Parathyroid adenoma (tissue), 2 donors: ENCODE data around the gene PIGU.

Source experiments
- H2AFZ ChIP-seq: fragments of 300-600 bp; sonication (generic); one replicate; pipeline ENCODE4 v1.7.0; 2017; ENCODE audit warnings: antibody characterized with exemption, mild to moderate bottlenecking
- H3K27ac ChIP-seq: fragments of 300-600 bp; sonication (generic); one replicate; pipeline ENCODE4 v1.7.0; 2017
- H3K27me3 ChIP-seq: fragments of 300-600 bp; sonication (generic); one replicate; pipeline ENCODE4 v1.7.0; 2017; ENCODE audit warnings: low read length; ENCODE audit not compliant: control insufficient read depth, insufficient read depth
- H3K36me3 ChIP-seq: fragments of 300-600 bp; sonication (generic); one replicate; pipeline ENCODE4 v1.7.0; 2017; ENCODE audit warnings: low read length; ENCODE audit not compliant: control insufficient read depth, insufficient read depth
- H3K4me1 ChIP-seq: fragments of 300-600 bp; sonication (generic); one replicate; pipeline ENCODE4 v1.7.0; 2017; ENCODE audit warnings: control low read depth
- H3K4me2 ChIP-seq: fragments of 300-600 bp; sonication (generic); one replicate; pipeline ENCODE4 v1.7.0; 2017; ENCODE audit warnings: low read length
- H3K4me3 ChIP-seq: fragments of 300-600 bp; sonication (generic); one replicate; pipeline ENCODE4 v1.7.0; 2017; ENCODE audit warnings: low read depth, low read length
- H3K79me2 ChIP-seq: fragments of 300-600 bp; sonication (generic); one replicate; pipeline ENCODE4 v1.7.0; 2017; ENCODE audit warnings: control low read depth
- H3K9ac ChIP-seq: fragments of 300-600 bp; sonication (generic); one replicate; pipeline ENCODE4 v1.7.0; 2017; ENCODE audit warnings: mild to moderate bottlenecking
- H3K9me3 ChIP-seq: fragments of 300-600 bp; sonication (generic); one replicate; pipeline ENCODE4 v1.7.0; 2017; ENCODE audit warnings: low read length; ENCODE audit not compliant: control insufficient read depth
- CTCF ChIP-seq: fragments of 300-600 bp; sonication (generic); IDR thresholded peaks from one replicate; pipeline ENCODE4 v1.7.0; 2017; ENCODE audit warnings: antibody characterized with exemption, mild to moderate bottlenecking
- donor health status: primary hyperparathyroidism.

Gene PIGU

DNA sequence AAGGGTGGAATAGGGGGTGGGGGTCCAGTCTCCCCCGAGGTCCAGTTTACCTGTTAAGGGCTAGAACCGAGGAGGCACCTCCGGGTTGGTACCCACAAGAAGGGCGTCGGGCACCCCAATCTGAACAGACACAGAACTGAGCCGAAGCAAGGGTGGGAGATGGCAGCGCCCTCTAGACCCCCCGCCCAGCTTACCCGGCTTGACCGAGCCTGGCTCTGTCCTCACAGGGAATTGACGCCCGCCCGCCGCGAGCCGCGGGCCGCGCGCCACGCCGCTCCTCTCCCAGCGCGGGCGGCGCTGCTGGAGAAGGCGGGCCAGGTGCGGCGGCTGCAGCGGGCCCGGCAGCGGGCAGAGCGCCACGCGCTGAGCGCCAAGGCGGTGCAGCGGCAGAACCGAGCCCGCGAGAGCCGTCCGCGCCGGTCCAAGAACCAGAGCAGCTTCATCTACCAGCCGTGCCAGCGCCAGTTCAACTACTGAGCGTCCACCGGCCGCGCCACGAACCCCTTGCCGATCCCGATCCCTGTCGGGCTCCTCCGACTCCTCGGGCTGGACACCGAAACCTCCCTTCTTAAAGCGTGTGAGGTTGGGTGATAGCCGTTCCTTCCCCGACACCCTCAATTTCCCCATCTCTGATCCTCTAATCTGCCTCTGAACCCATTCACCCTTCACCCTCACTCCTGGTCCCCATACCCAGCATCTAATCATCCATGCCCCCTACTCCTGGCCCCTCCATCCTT lies 33.1 kb upstream of the PIGU start:
- peaks cover 16% of the 10 kb centered on the region for H3K4me1 ChIP-seq
- H3K4me3 ChIP-seq: peak overlapping the region; percentile 66
- no peaks in the 10 kb centered on the region for H3K27me3 ChIP-seq
- peak overlapping the region; percentile 92 for H3K27ac ChIP-seq
- H3K9ac ChIP-seq: no peak overlapping the region
- no peaks in the 10 kb centered on the region for H3K9me3 ChIP-seq
- peak; percentile 38 for TF ChIP-seq CTCF
- peak overlapping the region; percentile 98 for H2AFZ ChIP-seq
- peaks cover 2% of the 10 kb centered on the region for H3K79me2 ChIP-seq
- H3K36me3 ChIP-seq: no peaks in the 10 kb centered on the region
- H3K4me2 ChIP-seq: peak overlapping the region; percentile 71

- H2AFZ ChIP-seq: peak overlapping the region; percentile 98
- peak overlapping the region; percentile 66 for H3K4me3 ChIP-seq
- no peaks in the 10 kb centered on the region for H3K27me3 ChIP-seq
- no peaks in the 10 kb centered on the region for H3K9me3 ChIP-seq
- H3K79me2 ChIP-seq: peaks cover 2% of the 10 kb centered on the region
- peaks cover 18% of the 10 kb centered on the region for H3K4me1 ChIP-seq
- H3K4me2 ChIP-seq: peak overlapping the region; percentile 71
- no peak for TF ChIP-seq CTCF
- peak overlapping the region; percentile 92 for H3K27ac ChIP-seq
- H3K9ac ChIP-seq: peak overlapping the region; percentile 57
- no peaks in the 10 kb centered on the region for H3K36me3 ChIP-seq
Observed at GRCh38 chr20:34709044-34709830, 32.3 kb upstream of the PIGU start.

- no peaks in the 10 kb centered on the region for H3K9me3 ChIP-seq
- peak overlapping the region; percentile 71 for H3K4me2 ChIP-seq
- H3K36me3 ChIP-seq: no peaks in the 10 kb centered on the region
- peak; percentile 48 for TF ChIP-seq CTCF
- peak overlapping the region; percentile 66 for H3K4me3 ChIP-seq
- no peaks in the 10 kb centered on the region for H3K27me3 ChIP-seq
- H2AFZ ChIP-seq: peak overlapping the region; percentile 98
- H3K9ac ChIP-seq: no peak overlapping the region
- H3K27ac ChIP-seq: peak overlapping the region; percentile 92
- H3K79me2 ChIP-seq: peaks cover 2% of the 10 kb centered on the region
- peaks cover 19% of the 10 kb centered on the region for H3K4me1 ChIP-seq
Observed at GRCh38 chr20:34708621-34709043, 31.7 kb upstream of the PIGU start.

DNA sequence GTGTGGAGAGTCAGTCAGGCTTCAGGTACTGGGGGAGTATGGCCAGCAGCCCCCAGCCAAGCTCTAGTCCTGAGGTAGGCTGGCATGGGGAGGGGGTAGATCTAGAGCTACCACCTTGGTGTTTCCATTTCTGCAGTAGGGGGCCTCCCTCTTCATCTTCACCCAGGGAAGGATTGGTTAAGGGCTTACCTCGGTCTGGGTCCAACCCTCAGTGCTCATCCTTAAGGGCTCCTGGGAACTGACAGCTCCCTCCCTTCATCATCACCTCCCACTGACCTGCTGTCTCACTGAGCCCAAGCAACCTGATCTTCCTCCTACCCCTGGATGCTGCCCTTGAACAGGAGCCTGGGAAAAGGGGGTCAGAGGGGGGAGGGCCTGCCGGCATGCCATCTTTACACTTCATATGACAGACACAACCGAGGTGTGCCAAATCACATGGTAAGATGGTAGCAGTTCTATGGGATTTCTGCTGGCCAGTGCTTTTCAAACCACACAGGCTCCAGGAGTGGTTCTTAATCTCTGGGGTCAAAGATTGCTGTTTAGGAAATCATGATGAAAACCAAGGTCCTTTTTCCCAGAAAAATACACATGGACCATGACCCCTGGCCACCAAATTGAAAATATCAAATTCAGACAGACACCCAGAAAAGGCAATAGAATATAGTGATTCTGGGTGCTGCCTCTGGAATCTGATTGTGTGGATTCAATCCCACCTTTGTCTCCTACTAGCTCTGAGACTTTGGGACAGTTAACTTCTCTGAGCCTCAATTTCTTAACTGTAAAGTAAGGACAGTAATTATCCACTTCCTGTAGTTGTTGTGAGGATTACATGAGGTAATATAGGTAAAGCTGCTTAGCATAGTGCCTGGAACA lies 30.3 kb upstream of the PIGU start:
- Histone ChIP-seq H3K9ac (no peak overlapping the region), H3K4me1 (peaks cover 23% of the 10 kb centered on the region), H3K79me2 (peaks cover 2% of the 10 kb centered on the region), H3K9me3 (no peaks in the 10 kb centered on the region), H2AFZ (no peak overlapping the region), H3K4me2 (no peak overlapping the region), H3K36me3 (no peaks in the 10 kb centered on the region), H3K27ac (no peak overlapping the region), H3K4me3 (no peak overlapping the region), H3K27me3 (no peaks in the 10 kb centered on the region)
- TF ChIP-seq CTCF: no peak
